Measurements from ENCODE around the gene NTM.

GRCh38 chr11:131865860-131866259 lies 495.4 kb downstream of the NTM start:
- no peak for TF ChIP-seq POLR2AphosphoS5 (IDR thresholded peaks at IDR 0.05; ENCODE audit: low read depth, low read length)
- TF ChIP-seq POLR2A (IDR thresholded peaks at IDR 0.05; ENCODE audit: low read depth, low read length): no peak
- TF ChIP-seq SPI1 (IDR thresholded peaks at IDR 0.05; ENCODE audit: low read depth, low read length): no peak
- TF ChIP-seq PAX5 (IDR thresholded peaks at IDR 0.05; ENCODE audit: insufficient read depth, low read length, severe bottlenecking): no peak
- no peak for TF ChIP-seq TAF1 (IDR thresholded peaks at IDR 0.05; ENCODE audit: low read depth, low read length)

All from GM12891 (cell line).